HG03460 (cell line): Measurements from ENCODE around the gene TRIM44.
"Not testable (repeated sequence)": the region's sequence is repeated elsewhere in the genome, so short reads cannot be mapped to it uniquely, and the experiment has no call there.

Experiments used
- ATAC-seq: cut with Tn5 transposase; IDR thresholded peaks from one replicate; pipeline ENCODE4 v1.9.1; 2021; ENCODE audit not compliant: unreplicated experiment

TRIM44 gene

DNA sequence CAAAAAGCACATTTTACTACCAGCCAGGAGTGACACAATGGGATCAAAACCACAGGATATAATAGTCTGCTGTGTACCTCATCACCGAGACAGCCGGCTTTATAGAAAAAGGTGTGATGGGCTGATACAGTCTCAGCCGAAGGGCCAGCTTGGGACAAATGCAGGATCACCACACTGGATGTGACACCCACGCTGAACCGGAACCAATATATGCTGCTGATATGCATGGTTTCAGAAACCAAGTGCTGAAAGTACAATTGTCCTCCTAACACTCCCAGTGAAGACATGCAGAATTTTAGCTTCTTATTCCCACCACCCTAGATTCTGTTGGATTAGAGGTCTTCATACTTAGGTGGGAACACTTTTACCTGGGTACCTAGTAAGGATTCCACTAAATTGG is 184.3 kb downstream of the TRIM44 start:
- ATAC-seq = no peak

- no peak for ATAC-seq
These were observed 184.9 kb downstream of the TRIM44 start for GRCh38 chr11:35847473-35847872.

GRCh38 chr11:35848616-35849015 is 186.0 kb downstream of the TRIM44 start:
- no peak for ATAC-seq

- ATAC-seq = no peak
These were observed 187.6 kb downstream of the TRIM44 start for GRCh38 chr11:35850191-35850590.

DNA sequence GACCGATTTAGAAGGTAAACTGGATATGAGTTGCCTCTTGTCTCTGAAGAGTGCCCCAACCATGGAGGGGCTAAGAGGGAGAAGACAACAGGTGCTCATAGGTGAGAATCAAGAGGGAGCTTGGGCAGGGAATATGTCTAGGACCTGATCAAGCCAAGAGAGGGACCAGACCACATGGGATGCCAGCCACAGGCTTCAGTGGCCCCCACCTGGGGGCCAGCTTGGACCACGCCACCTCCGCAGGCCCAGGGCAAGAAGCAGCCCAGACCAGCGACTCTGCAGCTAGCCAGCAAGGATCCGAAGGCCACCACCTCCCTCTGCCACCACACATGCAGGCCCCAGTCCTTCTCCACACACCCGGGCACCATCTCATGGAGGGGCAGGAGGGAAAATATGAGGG is 188.8 kb downstream of the TRIM44 start:
- ATAC-seq = no peak

DNA sequence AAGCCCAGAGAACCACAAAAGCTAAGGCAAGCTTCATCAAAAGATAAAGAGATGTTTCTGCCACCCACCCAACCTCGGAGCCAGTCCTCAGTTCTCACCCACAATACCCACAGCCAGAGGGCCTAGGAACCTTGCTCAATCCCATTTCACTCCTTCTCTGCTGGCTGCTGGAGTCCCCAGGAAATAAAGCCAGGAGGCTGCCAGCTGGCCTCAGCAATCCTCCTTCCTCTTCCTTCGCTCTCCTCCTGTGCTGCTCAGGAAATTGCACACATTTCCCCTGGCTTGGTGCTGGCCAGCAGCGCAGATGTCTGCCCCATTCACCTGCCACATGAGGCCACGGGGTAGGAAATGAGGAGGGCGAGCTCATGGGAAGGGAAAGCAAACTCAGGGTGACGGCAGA is 189.5 kb downstream of the TRIM44 start:
- ATAC-seq = no peak

DNA sequence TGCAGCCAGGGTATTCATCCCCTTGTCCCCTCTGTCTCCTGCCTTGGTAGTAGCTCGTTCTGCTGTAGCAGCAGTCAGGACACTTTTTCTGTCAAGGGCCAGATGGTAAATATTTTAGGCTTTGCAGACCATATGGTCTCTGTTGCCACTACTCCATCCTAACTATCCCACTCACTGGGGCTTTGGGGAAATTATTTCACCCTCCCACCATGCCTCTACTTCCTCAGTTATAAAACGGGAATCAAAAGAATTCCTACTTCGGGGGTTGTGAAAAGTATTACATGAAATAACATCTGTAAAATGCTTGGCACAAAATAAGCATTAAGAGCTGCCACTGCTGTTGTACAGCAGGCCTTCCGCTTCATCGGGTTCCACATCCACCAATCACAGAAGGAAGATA is 191.4 kb downstream of the TRIM44 start:
- no peak for ATAC-seq

DNA sequence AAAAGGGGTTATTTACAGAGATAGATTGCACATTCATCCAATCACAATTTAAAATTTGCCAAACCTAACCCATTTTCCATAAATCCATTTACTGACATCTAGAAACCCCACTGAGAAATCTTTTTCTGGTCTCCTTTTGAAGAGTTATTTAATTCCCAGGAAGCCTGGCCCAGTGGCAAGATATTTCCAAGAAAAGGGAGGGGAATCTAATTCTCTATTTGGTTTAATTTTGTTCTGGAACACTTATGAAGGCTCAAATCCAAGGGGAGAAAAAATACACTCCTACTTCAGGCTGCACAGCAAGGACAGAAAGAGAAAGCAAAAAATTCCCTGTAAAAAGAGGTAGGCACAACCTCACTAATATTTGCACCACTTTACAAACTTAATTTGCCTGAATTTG is 193.1 kb downstream of the TRIM44 start:
- ATAC-seq = no peak

GRCh38 chr11:35856259-35856658 is 193.7 kb downstream of the TRIM44 start:
- ATAC-seq = no peak

GRCh38 chr11:35856756-35857155 is 194.2 kb downstream of the TRIM44 start:
- no peak for ATAC-seq

DNA sequence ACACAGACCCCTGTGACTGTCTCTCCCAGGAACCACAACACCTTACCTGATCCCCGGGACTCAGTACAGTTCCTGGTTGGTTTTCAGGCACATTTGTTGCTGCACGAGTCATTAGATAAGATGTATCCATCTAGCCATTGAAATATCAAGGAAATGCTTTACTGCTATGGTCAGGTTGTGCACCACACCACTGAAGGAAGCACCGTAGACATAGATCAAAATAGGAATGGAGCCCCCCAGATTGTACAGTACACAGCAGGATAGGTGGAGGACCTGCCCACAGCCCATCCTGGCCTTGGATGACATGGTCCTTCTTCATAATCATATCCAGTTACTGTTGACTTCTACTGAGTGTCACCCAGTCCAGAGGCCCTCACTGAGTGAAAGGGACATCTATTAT is 195.3 kb downstream of the TRIM44 start:
- no peak for ATAC-seq

DNA sequence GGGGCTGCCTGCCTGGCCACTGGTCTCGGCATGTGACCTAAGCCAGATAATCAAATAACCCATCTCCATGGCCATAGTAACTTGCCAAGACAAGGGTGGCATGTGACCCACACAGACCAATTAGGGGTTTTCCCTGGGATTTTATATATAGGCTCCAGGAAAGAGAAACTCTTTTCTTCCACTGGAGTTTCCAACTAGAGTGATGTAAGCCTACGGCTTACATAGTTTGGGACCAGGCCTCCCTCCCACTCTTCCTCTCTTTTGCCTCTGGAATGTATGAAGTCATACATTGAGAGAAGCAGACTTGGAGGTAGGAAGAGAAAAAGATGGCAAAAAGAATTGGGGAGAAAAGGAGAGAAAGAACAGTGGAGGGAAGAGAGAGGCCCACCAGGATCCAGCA is 196.7 kb downstream of the TRIM44 start:
- ATAC-seq = no peak

GRCh38 chr11:35860194-35860593 is 197.6 kb downstream of the TRIM44 start:
- ATAC-seq = not testable (repeated sequence)

- ATAC-seq = no peak
These were observed 198.6 kb downstream of the TRIM44 start for GRCh38 chr11:35861191-35861590.

GRCh38 chr11:35862666-35863065 is 200.1 kb downstream of the TRIM44 start:
- ATAC-seq = no peak

- no peak for ATAC-seq
These were observed 201.6 kb downstream of the TRIM44 start for GRCh38 chr11:35864131-35864530.

DNA sequence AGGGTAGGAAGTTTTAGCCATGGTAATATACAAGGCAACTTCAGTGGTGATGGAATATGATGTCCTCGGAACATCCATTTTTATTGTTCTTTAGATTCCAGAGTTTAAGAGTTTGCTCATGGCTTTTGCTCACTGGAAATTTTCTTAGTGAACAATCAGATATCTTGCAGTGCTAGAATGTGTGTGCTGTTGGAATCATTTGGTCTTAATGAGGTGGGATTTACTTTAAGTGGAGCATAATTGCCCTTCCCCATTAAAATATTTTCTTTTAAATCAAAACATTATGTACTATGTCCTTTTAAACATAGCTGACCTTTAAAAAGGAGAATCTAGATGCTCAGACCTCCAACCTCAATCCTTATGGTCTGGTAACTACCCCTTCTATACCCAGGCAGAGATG is 204.0 kb downstream of the TRIM44 start:
- no peak for ATAC-seq
